GM12878 (cell line): Measurements from ENCODE around the gene SIL1. TPM values are rescaled to one million over a fixed set of nuclear protein-coding genes. Genes with fewer than 3 reads are reported as not detected.

Source experiments
- ATAC-seq: fragments of 200-7000 bp; cut with Tn5 transposase; 3 replicates; pipeline ENCODE4 v1.9.1; 2020; ENCODE audit warnings: mild to moderate bottlenecking, moderate library complexity
- BruUV-seq: library from RNA; stranded (reverse); fragments of 400-500 nt; replicated peaks from 2 replicates; lab custom pipeline; 2021; lab: Mats Ljungman, UMichigan
- CTCF ChIA-PET: fragments of 300-600 bp; sonication (Branson Sonifier 250); formaldehyde crosslinking; extraction: SDS; loops from one replicate; lab custom pipeline; 2021; ENCODE audit warnings: inconsistent platforms; lab: Yijun Ruan, JAX
- POLR2A ChIA-PET: fragments of 350-600 bp; formaldehyde crosslinking; extraction: SDS; loops from one replicate; lab custom pipeline; 2021; ENCODE audit warnings: inconsistent platforms; lab: Charles Lee
- RAD21 ChIA-PET: fragments of 300-600 bp; sonication (Branson Sonifier 250); formaldehyde crosslinking; loops from one replicate; lab custom pipeline; 2023; ENCODE audit warnings: antibody characterized with exemption; ENCODE audit not compliant: unreplicated experiment; lab: Charles Lee
- SMC1A ChIA-PET: fragments of 300-600 bp; sonication (Branson Sonifier 250); formaldehyde crosslinking; loops from one replicate; lab custom pipeline; 2023; ENCODE audit not compliant: unreplicated experiment, uncharacterized antibody; lab: Charles Lee
- DNase-seq: peaks from one replicate; pipeline ENCODE4 v3.0.0-alpha.2; 2011; ENCODE audit warnings: low read depth, low spot score
- FAIRE-seq: peaks from 3 replicates; lab custom pipeline; 2011; peaks lifted over from hg19 to GRCh38; lab: Jason Lieb, UNC
- H2AFZ ChIP-seq: 2 replicates; pipeline ENCODE4 v1.6.0; 2011; ENCODE audit warnings: low read depth, low read length, control low read depth; ENCODE audit not compliant: control insufficient read depth
- H3K27ac ChIP-seq: 2 replicates; pipeline ENCODE4 v1.5.1; 2011; ENCODE audit warnings: control low read depth; ENCODE audit not compliant: control insufficient read depth, insufficient read depth
- H3K27me3 ChIP-seq, 2 experiments: replicated peaks in 1 of 2; 2 replicates each; pipeline versions ENCODE4 v1.6.0 to v1.6.1; 2011; ENCODE audit warnings: low read length in 1 of 2; ENCODE audit not compliant: control insufficient read depth in 2 of 2, insufficient read depth in 2 of 2
- H3K36me3 ChIP-seq, 2 experiments: 2 replicates each; pipeline ENCODE4 v1.5.1; 2011; ENCODE audit warnings: low read length in 1 of 2; ENCODE audit not compliant: control insufficient read depth in 2 of 2, insufficient read depth in 2 of 2
- H3K4me1 ChIP-seq: 2 replicates; pipeline ENCODE4 v1.6.1; 2011; ENCODE audit warnings: mild to moderate bottlenecking, low read length, moderate library complexity, mixed read lengths; ENCODE audit not compliant: control insufficient read depth, insufficient read depth
- H3K4me2 ChIP-seq: 2 replicates; pipeline ENCODE4 v1.6.0; 2011; ENCODE audit warnings: control low read depth; ENCODE audit not compliant: control insufficient read depth, insufficient read depth
- H3K4me3 ChIP-seq: fragments of 200-600 bp; sonication (generic); 2 replicates; pipeline ENCODE4 v1.5.1; 2016
- H3K79me2 ChIP-seq: 2 replicates; pipeline ENCODE4 v1.6.0; 2011; ENCODE audit warnings: low read length; ENCODE audit not compliant: control insufficient read depth, insufficient read depth
- H3K9ac ChIP-seq: 2 replicates; pipeline ENCODE4 v1.8.0; 2011; ENCODE audit warnings: low read length, control low read depth, mixed read lengths; ENCODE audit not compliant: control insufficient read depth, insufficient read depth
- H3K9me3 ChIP-seq: replicated peaks from 3 replicates; pipeline ENCODE4 v1.5.1; 2011; ENCODE audit warnings: mild to moderate bottlenecking, low read length; ENCODE audit not compliant: control insufficient read depth, insufficient read depth
- H4K20me1 ChIP-seq: 2 replicates; pipeline ENCODE4 v1.6.0; 2011; ENCODE audit not compliant: control insufficient read depth, insufficient read depth
- ATF2 ChIP-seq: IDR thresholded peaks from 2 replicates; pipeline ENCODE4 v1.6.1; 2012; ENCODE audit warnings: low read length, inconsistent platforms
- BACH1 ChIP-seq: fragments of 450-650 bp; IDR thresholded peaks from 2 replicates; pipeline ENCODE4 v1.6.1; 2017; ENCODE audit warnings: mild to moderate bottlenecking, borderline replicate concordance
- HDAC6 ChIP-seq: fragments of 200-600 bp; sonication (generic); IDR thresholded peaks from one replicate; pipeline ENCODE4 v1.8.0; 2017; ENCODE audit warnings: antibody characterized with exemption; ENCODE audit not compliant: unreplicated experiment
- HSF1 ChIP-seq: fragments of 150-350 bp; IDR thresholded peaks from 2 replicates; pipeline ENCODE4 v1.6.1; 2014; ENCODE audit warnings: mild to moderate bottlenecking, low read depth, low read length
- KLF5 ChIP-seq: fragments of 450-650 bp; IDR thresholded peaks from 2 replicates; pipeline ENCODE4 v1.6.1; 2014; ENCODE audit warnings: mild to moderate bottlenecking; ENCODE audit not compliant: partially characterized antibody
- MTA2 ChIP-seq: fragments of 450-650 bp; IDR thresholded peaks from 2 replicates; pipeline ENCODE4 v1.6.1; 2016; ENCODE audit warnings: low read depth, mild to moderate bottlenecking, moderate library complexity
- MYC ChIP-seq: IDR thresholded peaks from 2 replicates; pipeline ENCODE4 v1.6.1; 2011; ENCODE audit warnings: mild to moderate bottlenecking, low read length, moderate library complexity, inconsistent platforms; ENCODE audit not compliant: insufficient read depth, insufficient replicate concordance, insufficient read length, severe bottlenecking
- ZBTB40 ChIP-seq: fragments of 450-650 bp; IDR thresholded peaks from 2 replicates; pipeline ENCODE4 v1.6.1; 2016; ENCODE audit warnings: mild to moderate bottlenecking, moderate library complexity, borderline replicate concordance
- WGBS: methylation state at CpG from one replicate; pipeline ENCODE4 v1.1.6; 2016; ENCODE audit warnings: low lambda C conversion rate; ENCODE audit not compliant: insufficient replicate concordance, insufficient coverage; ENCODE audit errors: missing lambda C conversion rate; 5-methylcytosine and 5-hydroxymethylcytosine counted together
- in situ Hi-C: fragments of 300-500 bp; cut with MboI; formaldehyde crosslinking; loops from 9 replicates; pipeline ENCODE4 v1.14.3; 2018; ENCODE audit warnings: mixed read lengths
- intact Hi-C: fragments of 100-400 bp; cut with micrococcal nuclease; formaldehyde crosslinking; loops from one replicate; pipeline ENCODE4 v1.14.2; 2022; ENCODE audit not compliant: unreplicated experiment
- polyA plus RNA-seq, 11 experiments: library from polyadenylated mRNA; depleted of rRNA in 4 of 11; unstranded in 6 of 11; stranded (reverse) in 5 of 11; fragments of >200 nt; fragmentation: Nextera tagmentation in 4 of 11; fragmentation: Illumina TruSeq in 1 of 11; extraction: Ambion mirVana in 4 of 11; extraction: Trizol in 1 of 11; gene quantifications; 1 replicate in 1 of 11; 2 replicates in 10 of 11; pipeline versions ENCODE4 v1.2.1 to v1.2.3, GENCODE V29; 2011 to 2016; ENCODE audit warnings: inconsistent platforms in 2 of 11, missing spikeins in 2 of 11, low read depth in 1 of 11
- total RNA-seq, 4 experiments: library from RNA; depleted of rRNA in 3 of 4; stranded (reverse); fragments of >200 nt in 3 of 4; fragmentation: Illumina TruSeq in 1 of 4; extraction: Trizol in 1 of 4; gene quantifications; 2 replicates each; pipeline versions ENCODE4 v1.2.1 to v1.2.3, GENCODE V29; 2013 to 2021
- TF ChIP-seq, protein P1 (sequence below): IDR thresholded peaks from 2 replicates; pipeline ENCODE4 v1.6.1; 2012; ENCODE audit warnings: mild to moderate bottlenecking, low read depth, low read length
- TF ChIP-seq, protein P2 (sequence below): IDR thresholded peaks from 2 replicates; pipeline ENCODE4 v1.6.1; 2012; ENCODE audit warnings: low read depth, low read length, improper control_type of control experiment

Gene SIL1
- total and polyA plus RNA-seq, 10 of the 15 experiments (the other 5 are each of a cell fraction or from before 2014, with no cell fraction given) = 4.1 to 49.8 (median 29.4) TPM

- TF ChIP-seq, protein P1, sequence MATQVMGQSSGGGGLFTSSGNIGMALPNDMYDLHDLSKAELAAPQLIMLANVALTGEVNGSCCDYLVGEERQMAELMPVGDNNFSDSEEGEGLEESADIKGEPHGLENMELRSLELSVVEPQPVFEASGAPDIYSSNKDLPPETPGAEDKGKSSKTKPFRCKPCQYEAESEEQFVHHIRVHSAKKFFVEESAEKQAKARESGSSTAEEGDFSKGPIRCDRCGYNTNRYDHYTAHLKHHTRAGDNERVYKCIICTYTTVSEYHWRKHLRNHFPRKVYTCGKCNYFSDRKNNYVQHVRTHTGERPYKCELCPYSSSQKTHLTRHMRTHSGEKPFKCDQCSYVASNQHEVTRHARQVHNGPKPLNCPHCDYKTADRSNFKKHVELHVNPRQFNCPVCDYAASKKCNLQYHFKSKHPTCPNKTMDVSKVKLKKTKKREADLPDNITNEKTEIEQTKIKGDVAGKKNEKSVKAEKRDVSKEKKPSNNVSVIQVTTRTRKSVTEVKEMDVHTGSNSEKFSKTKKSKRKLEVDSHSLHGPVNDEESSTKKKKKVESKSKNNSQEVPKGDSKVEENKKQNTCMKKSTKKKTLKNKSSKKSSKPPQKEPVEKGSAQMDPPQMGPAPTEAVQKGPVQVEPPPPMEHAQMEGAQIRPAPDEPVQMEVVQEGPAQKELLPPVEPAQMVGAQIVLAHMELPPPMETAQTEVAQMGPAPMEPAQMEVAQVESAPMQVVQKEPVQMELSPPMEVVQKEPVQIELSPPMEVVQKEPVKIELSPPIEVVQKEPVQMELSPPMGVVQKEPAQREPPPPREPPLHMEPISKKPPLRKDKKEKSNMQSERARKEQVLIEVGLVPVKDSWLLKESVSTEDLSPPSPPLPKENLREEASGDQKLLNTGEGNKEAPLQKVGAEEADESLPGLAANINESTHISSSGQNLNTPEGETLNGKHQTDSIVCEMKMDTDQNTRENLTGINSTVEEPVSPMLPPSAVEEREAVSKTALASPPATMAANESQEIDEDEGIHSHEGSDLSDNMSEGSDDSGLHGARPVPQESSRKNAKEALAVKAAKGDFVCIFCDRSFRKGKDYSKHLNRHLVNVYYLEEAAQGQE = no peak
- TF ChIP-seq, protein P2, sequence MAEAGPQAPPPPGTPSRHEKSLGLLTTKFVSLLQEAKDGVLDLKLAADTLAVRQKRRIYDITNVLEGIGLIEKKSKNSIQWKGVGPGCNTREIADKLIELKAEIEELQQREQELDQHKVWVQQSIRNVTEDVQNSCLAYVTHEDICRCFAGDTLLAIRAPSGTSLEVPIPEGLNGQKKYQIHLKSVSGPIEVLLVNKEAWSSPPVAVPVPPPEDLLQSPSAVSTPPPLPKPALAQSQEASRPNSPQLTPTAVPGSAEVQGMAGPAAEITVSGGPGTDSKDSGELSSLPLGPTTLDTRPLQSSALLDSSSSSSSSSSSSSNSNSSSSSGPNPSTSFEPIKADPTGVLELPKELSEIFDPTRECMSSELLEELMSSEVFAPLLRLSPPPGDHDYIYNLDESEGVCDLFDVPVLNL = no peak
- TF ChIP-seq KLF5 (no peak), MYC (no peak)
Measured at GRCh38 chr5:139022528-139022927, 175.6 kb downstream of the SIL1 start (continued).

- no peak for ATAC-seq
- Histone ChIP-seq H3K27me3 (no peaks in the 10 kb centered on the region), H2AFZ (no peak overlapping the region), H3K27ac (no peak overlapping the region), H3K79me2 (no peaks in the 10 kb centered on the region), H4K20me1 (no peaks in the 10 kb centered on the region), H3K4me2 (no peak overlapping the region), H3K4me1 (no peaks in the 10 kb centered on the region), H3K4me3 (no peak overlapping the region), H3K9me3 (no peaks in the 10 kb centered on the region), H3K9ac (no peak overlapping the region), H3K36me3 (peaks cover 3 to 5% of the 10 kb centered on the region in 2 experiments; a peak in 2 of 4 replicates)
- no TSS peak for BruUV-seq
- WGBS = 97% methylated on average over 3 of the region's 3 CpGs
- in situ Hi-C loops = no loop called here
- DNase-seq = no peak
- intact Hi-C loops = no loop called here
- ChIA-PET CTCF (no interaction called here), RAD21 (no interaction called here), POLR2A (no interaction called here), SMC1A (interaction anchor here (0.7 to 1.0 kb wide), 2 partner anchors 10 to 347 kb away, joined by 3 to 4 read pairs; no protein-coding TSS in a partner anchor)
- FAIRE-seq = no peak
- no peak for TF ChIP-seq HDAC6
- TF ChIP-seq MTA2 = no peak
- TF ChIP-seq ATF2 = no peak
- no peak for TF ChIP-seq ZBTB40
- TF ChIP-seq HSF1 = no peak
- TF ChIP-seq BACH1 = no peak
Measured at GRCh38 chr5:139021346-139021745, 176.8 kb downstream of the SIL1 start.
